ENCODE measurements around the gene CEMIP. TPM values are rescaled to one million over a fixed set of nuclear protein-coding genes. Genes with fewer than 3 reads are reported as not detected.

CEMIP gene
- total RNA-seq, 1 donor from 2014 or later: 3.6 TPM

- H4K20me1 ChIP-seq (ENCODE audit: insufficient read depth, low read length): peaks cover 31% of the 10 kb centered on the region
- no peaks in the 10 kb centered on the region for H3K9me3 Mint-ChIP-seq (ENCODE audit: unreplicated experiment)
Observed at GRCh38 chr15:80835336-80835735, 56.2 kb downstream of the CEMIP start.

GRCh38 chr15:80836223-80836622, 57.1 kb downstream of the CEMIP start:
- H3K27ac Mint-ChIP-seq (ENCODE audit: unreplicated experiment): no peak overlapping the region
- no peak overlapping the region for H3K4me2 ChIP-seq (ENCODE audit: low read length)
- no peak overlapping the region for H3K4me3 ChIP-seq (ENCODE audit: insufficient read depth, low read depth, low read length)
- FAIRE-seq (no peak), DNase-seq (ENCODE audit: low read depth) (no peak)
- no peaks in the 10 kb centered on the region for H3K36me3 Mint-ChIP-seq (ENCODE audit: low read depth, unreplicated experiment)
- TF ChIP-seq CTCF (IDR thresholded peaks at IDR 0.05; ENCODE audit: insufficient read depth, low read depth, low read length) (no peak), EZH2 (IDR thresholded peaks at IDR 0.05; ENCODE audit: insufficient read depth, low read length) (no peak)
- no peaks in the 10 kb centered on the region for H3K79me2 ChIP-seq (ENCODE audit: insufficient read depth, low read length)
- no peak overlapping the region for H3K4me3 Mint-ChIP-seq (ENCODE audit: unreplicated experiment)
- H3K27me3 ChIP-seq (ENCODE audit: insufficient read depth, low read length): no peaks in the 10 kb centered on the region
- peaks cover 14% of the 10 kb centered on the region for H3K4me1 Mint-ChIP-seq (ENCODE audit: low read depth, unreplicated experiment)
- peaks cover 12% of the 10 kb centered on the region for H3K27me3 Mint-ChIP-seq (ENCODE audit: low read depth, unreplicated experiment)
- H2AFZ ChIP-seq (ENCODE audit: low read depth, low read length): no peak overlapping the region
- H3K4me1 ChIP-seq (ENCODE audit: insufficient read depth, low read length): no peaks in the 10 kb centered on the region
- H4K20me1 ChIP-seq (ENCODE audit: insufficient read depth, low read length): peaks cover 32% of the 10 kb centered on the region
- H3K27ac ChIP-seq (ENCODE audit: low read depth, low read length): no peak overlapping the region
- no peak overlapping the region for H3K9ac ChIP-seq (ENCODE audit: low read length)
- H3K9me3 Mint-ChIP-seq (ENCODE audit: unreplicated experiment): no peaks in the 10 kb centered on the region
- no peaks in the 10 kb centered on the region for H3K9me3 ChIP-seq (ENCODE audit: insufficient read depth, low read depth, low read length)
- H3K36me3 ChIP-seq (ENCODE audit: insufficient read depth, low read length): no peaks in the 10 kb centered on the region

More at GRCh38 chr15:80835336-80835735, 56.2 kb downstream of the CEMIP start:
- H3K4me1 ChIP-seq (ENCODE audit: insufficient read depth, low read length): no peaks in the 10 kb centered on the region
- FAIRE-seq (no peak), DNase-seq (ENCODE audit: low read depth) (no peak)
- H3K4me3 ChIP-seq (ENCODE audit: insufficient read depth, low read depth, low read length): no peak overlapping the region
- Mint-ChIP-seq H3K36me3 (ENCODE audit: low read depth, unreplicated experiment) (no peaks in the 10 kb centered on the region), H3K4me1 (ENCODE audit: low read depth, unreplicated experiment) (peaks cover 14% of the 10 kb centered on the region), H3K4me3 (ENCODE audit: unreplicated experiment) (no peak overlapping the region), H3K27ac (ENCODE audit: unreplicated experiment) (no peak overlapping the region), H3K27me3 (ENCODE audit: low read depth, unreplicated experiment) (peaks cover 14% of the 10 kb centered on the region)
- no peak overlapping the region for H3K4me2 ChIP-seq (ENCODE audit: low read length)
- no peaks in the 10 kb centered on the region for H3K36me3 ChIP-seq (ENCODE audit: insufficient read depth, low read length)
- no peaks in the 10 kb centered on the region for H3K9me3 ChIP-seq (ENCODE audit: insufficient read depth, low read depth, low read length)
- no peak overlapping the region for H3K9ac ChIP-seq (ENCODE audit: low read length)
- H3K79me2 ChIP-seq (ENCODE audit: insufficient read depth, low read length): no peaks in the 10 kb centered on the region
- no peak overlapping the region for H3K27ac ChIP-seq (ENCODE audit: low read depth, low read length)
- TF ChIP-seq CTCF (IDR thresholded peaks at IDR 0.05; ENCODE audit: insufficient read depth, low read depth, low read length) (no peak), EZH2 (IDR thresholded peaks at IDR 0.05; ENCODE audit: insufficient read depth, low read length) (no peak)
- no peak overlapping the region for H2AFZ ChIP-seq (ENCODE audit: low read depth, low read length)
- no peaks in the 10 kb centered on the region for H3K27me3 ChIP-seq (ENCODE audit: insufficient read depth, low read length)

GRCh38 chr15:80837006-80837405, 57.8 kb downstream of the CEMIP start:
- Histone ChIP-seq H3K79me2 (ENCODE audit: insufficient read depth, low read length) (no peaks in the 10 kb centered on the region), H3K36me3 (ENCODE audit: insufficient read depth, low read length) (no peaks in the 10 kb centered on the region), H3K9me3 (ENCODE audit: insufficient read depth, low read depth, low read length) (no peaks in the 10 kb centered on the region), H3K27me3 (ENCODE audit: insufficient read depth, low read length) (peaks cover 4% of the 10 kb centered on the region), H3K27ac (ENCODE audit: low read depth, low read length) (no peak overlapping the region), H3K9ac (ENCODE audit: low read length) (no peak overlapping the region), H3K4me1 (ENCODE audit: insufficient read depth, low read length) (no peaks in the 10 kb centered on the region), H3K4me2 (ENCODE audit: low read length) (no peak overlapping the region), H4K20me1 (ENCODE audit: insufficient read depth, low read length) (peaks cover 29% of the 10 kb centered on the region), H3K4me3 (ENCODE audit: insufficient read depth, low read depth, low read length) (no peak overlapping the region), H2AFZ (ENCODE audit: low read depth, low read length) (no peak overlapping the region)
- H3K9me3 Mint-ChIP-seq (ENCODE audit: unreplicated experiment): peaks cover 2% of the 10 kb centered on the region
- peaks cover 14% of the 10 kb centered on the region for H3K4me1 Mint-ChIP-seq (ENCODE audit: low read depth, unreplicated experiment)
- FAIRE-seq: no peak
- no peak for DNase-seq (ENCODE audit: low read depth)
- no peak overlapping the region for H3K27ac Mint-ChIP-seq (ENCODE audit: unreplicated experiment)
- H3K27me3 Mint-ChIP-seq (ENCODE audit: low read depth, unreplicated experiment): peaks cover 12% of the 10 kb centered on the region
- H3K36me3 Mint-ChIP-seq (ENCODE audit: low read depth, unreplicated experiment): no peaks in the 10 kb centered on the region
- no peak for TF ChIP-seq CTCF (IDR thresholded peaks at IDR 0.05; ENCODE audit: insufficient read depth, low read depth, low read length)
- TF ChIP-seq EZH2 (IDR thresholded peaks at IDR 0.05; ENCODE audit: insufficient read depth, low read length): no peak
- no peak overlapping the region for H3K4me3 Mint-ChIP-seq (ENCODE audit: unreplicated experiment)
